ENCODE data around the gene SCMH1.

DNA sequence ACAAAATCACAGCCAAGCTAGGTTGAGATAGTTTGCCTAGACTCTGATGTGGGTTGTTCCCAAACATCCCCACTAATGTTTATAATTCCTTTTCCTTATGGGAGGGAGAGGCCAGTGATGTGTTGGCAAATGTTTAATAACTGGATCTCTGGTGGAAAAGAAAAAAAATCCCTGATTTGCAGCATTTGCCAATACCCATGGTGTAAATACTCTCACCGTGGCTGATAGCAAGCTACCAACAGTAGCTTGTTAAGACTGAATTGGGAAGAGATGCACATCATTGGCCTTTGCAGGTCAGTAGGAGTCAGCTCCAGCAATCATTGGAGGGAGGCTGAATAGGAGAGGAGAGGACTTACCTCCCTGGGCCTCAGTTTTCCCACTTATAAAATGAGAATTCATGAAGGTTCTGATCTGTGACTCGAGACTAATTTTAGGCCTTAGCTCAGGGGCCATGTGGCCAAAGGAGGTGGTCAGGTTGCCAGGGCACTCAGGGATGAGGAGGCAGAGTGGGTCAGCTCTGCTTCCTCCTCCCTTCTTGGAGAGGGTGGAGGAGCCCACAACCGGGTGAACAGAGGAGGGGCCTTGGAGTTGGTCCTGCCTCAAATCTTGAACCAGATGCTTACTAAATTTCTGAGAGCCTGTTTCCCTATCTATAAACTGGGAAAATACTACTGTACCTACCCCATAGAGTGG is 20.0 kb upstream of the SCMH1 start:
- TF ChIP-seq, protein P1, sequence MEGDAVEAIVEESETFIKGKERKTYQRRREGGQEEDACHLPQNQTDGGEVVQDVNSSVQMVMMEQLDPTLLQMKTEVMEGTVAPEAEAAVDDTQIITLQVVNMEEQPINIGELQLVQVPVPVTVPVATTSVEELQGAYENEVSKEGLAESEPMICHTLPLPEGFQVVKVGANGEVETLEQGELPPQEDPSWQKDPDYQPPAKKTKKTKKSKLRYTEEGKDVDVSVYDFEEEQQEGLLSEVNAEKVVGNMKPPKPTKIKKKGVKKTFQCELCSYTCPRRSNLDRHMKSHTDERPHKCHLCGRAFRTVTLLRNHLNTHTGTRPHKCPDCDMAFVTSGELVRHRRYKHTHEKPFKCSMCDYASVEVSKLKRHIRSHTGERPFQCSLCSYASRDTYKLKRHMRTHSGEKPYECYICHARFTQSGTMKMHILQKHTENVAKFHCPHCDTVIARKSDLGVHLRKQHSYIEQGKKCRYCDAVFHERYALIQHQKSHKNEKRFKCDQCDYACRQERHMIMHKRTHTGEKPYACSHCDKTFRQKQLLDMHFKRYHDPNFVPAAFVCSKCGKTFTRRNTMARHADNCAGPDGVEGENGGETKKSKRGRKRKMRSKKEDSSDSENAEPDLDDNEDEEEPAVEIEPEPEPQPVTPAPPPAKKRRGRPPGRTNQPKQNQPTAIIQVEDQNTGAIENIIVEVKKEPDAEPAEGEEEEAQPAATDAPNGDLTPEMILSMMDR (conservative IDR thresholded peaks at IDR 0.05; ENCODE audit: low read length) = no peak
- TF ChIP-seq EZH2phosphoT487 (IDR thresholded peaks at IDR 0.05; ENCODE audit: borderline replicate concordance, low read depth, low read length) = no peak

Data from OCI-LY7 (cell line).